GM12801 (cell line): Measurements from ENCODE around the gene BMP4.

Experiments
- CTCF ChIP-seq: IDR thresholded peaks from one replicate; pipeline ENCODE4 v1.5.1; 2011; ENCODE audit warnings: control low read depth; ENCODE audit not compliant: insufficient read length; ENCODE audit errors: extremely low read depth

BMP4 gene

DNA sequence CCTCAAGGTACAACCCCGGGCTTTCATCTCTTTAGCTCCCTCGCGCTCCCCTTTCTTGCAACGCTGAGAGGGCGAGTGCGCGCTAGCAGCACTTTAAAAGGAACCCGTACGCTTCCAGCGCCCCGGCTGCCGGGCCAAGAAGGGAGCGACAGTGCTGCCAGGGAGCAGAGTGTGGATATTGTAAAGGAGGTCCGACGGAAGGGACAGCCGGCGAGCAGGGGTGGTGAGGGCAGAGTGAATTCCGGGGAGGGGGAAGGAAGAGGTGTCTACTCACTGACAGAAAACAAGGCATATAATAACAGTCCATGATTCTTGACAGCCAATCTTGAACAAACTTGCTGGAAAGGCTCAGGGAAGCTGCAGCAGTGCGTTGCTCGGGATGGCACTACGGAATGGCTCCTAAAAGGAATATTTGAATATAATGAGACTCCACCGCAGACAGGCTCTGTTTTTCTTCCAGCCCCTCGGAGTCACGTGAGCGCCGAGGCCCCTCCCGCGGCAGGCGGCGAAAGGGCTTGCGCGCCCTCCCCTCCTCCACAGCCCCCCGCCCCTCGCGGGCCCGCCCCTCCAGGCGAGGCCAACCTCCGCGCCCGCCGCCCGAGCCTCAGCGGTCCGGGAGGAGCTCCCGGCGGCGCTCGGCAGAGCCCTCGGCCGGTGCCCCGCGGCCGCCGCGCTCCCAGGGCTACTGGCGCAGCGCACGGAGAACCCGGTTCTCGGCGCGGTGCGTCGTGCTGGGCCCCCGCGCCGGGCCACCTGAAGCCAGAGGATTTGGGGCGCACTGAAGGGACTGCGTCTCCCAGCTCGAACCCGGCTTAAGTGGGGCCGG, 3.4 kb downstream of the BMP4 start:
- no peak for TF ChIP-seq CTCF

DNA sequence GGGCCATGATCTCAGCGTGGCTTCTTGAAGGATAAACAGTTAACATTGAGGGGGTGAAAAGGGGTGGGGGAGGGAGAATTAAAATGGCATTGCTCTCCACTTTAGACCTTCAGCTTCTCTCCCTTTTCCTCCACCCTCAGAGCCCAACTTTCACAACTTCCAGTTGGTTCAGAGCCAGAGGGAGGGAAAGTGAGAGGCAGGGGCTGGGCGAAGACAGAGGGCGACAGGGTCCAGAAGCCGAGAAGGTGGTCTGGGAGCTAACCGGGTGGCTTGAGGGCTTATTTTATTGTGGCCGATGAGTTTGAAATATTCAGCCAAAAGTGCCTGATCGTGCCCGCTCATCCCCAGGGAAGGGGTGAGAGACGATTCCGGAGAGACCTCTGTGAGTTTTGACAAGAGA, 4.1 kb downstream of the BMP4 start:
- no peak for TF ChIP-seq CTCF

DNA sequence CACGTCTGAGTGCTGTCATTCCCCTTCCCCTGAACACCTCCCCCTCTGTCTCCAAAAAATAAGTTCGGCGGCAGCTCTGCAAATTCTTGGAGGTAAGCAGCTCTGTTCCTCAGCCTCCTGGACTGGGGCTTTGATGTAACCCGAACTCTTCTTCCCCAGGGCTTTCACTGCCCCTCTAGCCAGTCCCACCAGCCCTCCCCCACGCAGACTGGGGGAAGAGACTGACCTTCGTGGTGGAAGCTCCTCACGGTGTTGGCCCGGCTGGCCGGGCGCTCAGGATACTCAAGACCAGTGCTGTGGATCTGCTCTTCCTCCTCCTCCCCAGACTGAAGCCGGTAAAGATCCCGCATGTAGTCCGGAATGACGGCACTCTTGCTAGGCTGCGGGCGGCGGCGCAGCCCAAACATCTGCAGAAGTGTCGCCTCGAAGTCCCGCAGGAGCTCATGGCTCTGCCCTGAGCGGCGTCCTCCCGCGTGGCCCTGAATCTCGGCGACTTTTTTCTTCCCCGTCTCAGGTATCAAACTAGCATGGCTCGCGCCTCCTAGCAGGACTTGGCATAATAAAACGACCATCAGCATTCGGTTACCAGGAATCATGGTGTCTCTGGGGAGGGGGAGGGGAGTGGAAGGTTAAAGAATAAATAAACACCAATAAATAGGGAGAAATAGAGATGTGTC, 4.9 kb downstream of the BMP4 start:
- TF ChIP-seq CTCF = no peak

DNA sequence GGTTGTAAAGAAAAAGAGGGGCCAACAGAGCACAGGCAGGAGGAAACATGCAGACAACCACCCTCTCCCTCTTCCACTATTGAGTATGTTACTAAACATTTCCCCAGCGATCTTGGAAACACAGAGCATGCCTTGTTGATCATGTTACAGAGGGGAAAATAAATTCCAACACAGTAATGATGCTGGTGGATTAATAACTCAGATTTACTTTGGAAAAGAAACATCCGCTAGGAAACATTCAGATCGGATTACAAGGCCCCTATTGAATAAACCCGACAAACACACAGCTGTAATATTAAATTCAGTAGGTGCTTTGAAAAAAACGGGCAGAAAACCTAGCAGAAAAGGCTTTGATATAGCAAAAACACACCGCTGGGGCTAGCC, 5.4 kb downstream of the BMP4 start:
- TF ChIP-seq CTCF = no peak

GRCh38 chr14:53950031-53950793, 6.4 kb downstream of the BMP4 start:
- TF ChIP-seq CTCF = no peak

GRCh38 chr14:53949201-53949600, 7.4 kb downstream of the BMP4 start:
- no peak for TF ChIP-seq CTCF

- no peak for TF ChIP-seq CTCF
These were observed 8.3 kb downstream of the BMP4 start for GRCh38 chr14:53948205-53948884.
